ENCODE data around the gene TSPAN15. TPM values are rescaled to one million over a fixed set of nuclear protein-coding genes. Genes with fewer than 3 reads are reported as not detected.

Gene TSPAN15
- total and polyA plus RNA-seq, 3 donors from 2014 or later = 29.7 to 37.5 (median 35.3) TPM

GRCh38 chr10:69419096-69419743, 32.0 kb upstream of the TSPAN15 start:
- no peak overlapping the region for H3K4me3 ChIP-seq

GRCh38 chr10:69419744-69420126, 31.5 kb upstream of the TSPAN15 start:
- WGBS, 2 donors = 84 to 86% methylated on average over 11 of the region's 11 CpGs
- no peak for TF ChIP-seq POLR2A (IDR thresholded peaks at IDR 0.05)
- no peak for TF ChIP-seq CTCF (IDR thresholded peaks at IDR 0.05)
- H3K36me3 ChIP-seq (ENCODE audit: low read depth, missing control alignments) = no peaks in the 10 kb centered on the region
- H3K4me3 ChIP-seq = no peak overlapping the region
- intact Hi-C loops (cut with DNase I; ENCODE audit: low total_unique reads) = no loop called here
- H3K27ac ChIP-seq = no peak overlapping the region
- no peak for DNase-seq
- no peaks in the 10 kb centered on the region for H3K27me3 ChIP-seq
- no peaks in the 10 kb centered on the region for H3K4me1 ChIP-seq
- no peaks in the 10 kb centered on the region for H3K9me3 ChIP-seq

More at GRCh38 chr10:69419096-69419743, 32.0 kb upstream of the TSPAN15 start:
- no peak for DNase-seq
- intact Hi-C loops (cut with DNase I; ENCODE audit: low total_unique reads) = no loop called here
- WGBS, 2 donors = 91 to 94% methylated on average over 16 to 18 of the region's 18 CpGs
- no peaks in the 10 kb centered on the region for H3K27me3 ChIP-seq
- H3K27ac ChIP-seq = no peak overlapping the region
- no peaks in the 10 kb centered on the region for H3K36me3 ChIP-seq (ENCODE audit: low read depth, missing control alignments)
- no peaks in the 10 kb centered on the region for H3K9me3 ChIP-seq
- TF ChIP-seq CTCF (IDR thresholded peaks at IDR 0.05) = no peak
- TF ChIP-seq POLR2A (IDR thresholded peaks at IDR 0.05) = no peak
- H3K4me1 ChIP-seq = no peaks in the 10 kb centered on the region

- intact Hi-C loops (cut with DNase I; ENCODE audit: low total_unique reads) = no loop called here
- no peak for DNase-seq
- Histone ChIP-seq H3K4me3 (no peak overlapping the region), H3K4me1 (no peaks in the 10 kb centered on the region), H3K27ac (no peak overlapping the region), H3K27me3 (no peaks in the 10 kb centered on the region), H3K9me3 (no peaks in the 10 kb centered on the region), H3K36me3 (ENCODE audit: low read depth, missing control alignments) (no peaks in the 10 kb centered on the region)
- no peak for TF ChIP-seq CTCF (IDR thresholded peaks at IDR 0.05)
- no peak for TF ChIP-seq POLR2A (IDR thresholded peaks at IDR 0.05)
- WGBS, 2 donors = 80 to 82% methylated on average over 12 to 13 of the region's 13 CpGs
Observed at GRCh38 chr10:69421611-69422308, 29.5 kb upstream of the TSPAN15 start.

GRCh38 chr10:69422676-69423075, 28.6 kb upstream of the TSPAN15 start:
- no peak overlapping the region for H3K27ac ChIP-seq

More at GRCh38 chr10:69422676-69423075, 28.6 kb upstream of the TSPAN15 start:
- H3K36me3 ChIP-seq (ENCODE audit: low read depth, missing control alignments) = no peaks in the 10 kb centered on the region
- H3K27me3 ChIP-seq = no peaks in the 10 kb centered on the region
- TF ChIP-seq POLR2A (IDR thresholded peaks at IDR 0.05) (no peak), CTCF (IDR thresholded peaks at IDR 0.05) (no peak)
- H3K9me3 ChIP-seq = no peaks in the 10 kb centered on the region
- DNase-seq = no peak
- H3K4me1 ChIP-seq = no peaks in the 10 kb centered on the region
- intact Hi-C loops (cut with DNase I; ENCODE audit: low total_unique reads) = no loop called here
- no peak overlapping the region for H3K4me3 ChIP-seq
- 88 to 93% methylated on average over 4 of the region's 4 CpGs for WGBS, 2 donors

Data from testis (tissue), 3 donors.